HEK293 (cell line): ENCODE results near the gene SESN1.

Experiments used
- TRIM28 ChIP-seq: IDR thresholded peaks from 2 replicates; pipeline ENCODE4 v1.6.1; 2011; ENCODE audit warnings: low read length, control low read depth, borderline replicate concordance
- YY1 ChIP-seq: fragments of 450-650 bp; formaldehyde crosslinking; IDR thresholded peaks from 2 replicates; pipeline ENCODE4 v1.5.1; 2018; ENCODE audit warnings: missing biosample characterization, missing genetic modification characterization
- ZBTB21 ChIP-seq: fragments of 450-650 bp; formaldehyde crosslinking; IDR thresholded peaks from 2 replicates; pipeline ENCODE4 v1.5.1; 2017; ENCODE audit warnings: missing biosample characterization, missing genetic modification characterization
- ZNF174 ChIP-seq: fragments of 450-650 bp; formaldehyde crosslinking; IDR thresholded peaks from 2 replicates; pipeline ENCODE4 v1.5.0; 2017; ENCODE audit warnings: missing biosample characterization, mild to moderate bottlenecking, missing genetic modification characterization
- ZNF670 ChIP-seq: fragments of 450-650 bp; formaldehyde crosslinking; IDR thresholded peaks from 2 replicates; pipeline ENCODE4 v1.5.1; 2016; ENCODE audit warnings: missing biosample characterization, missing genetic modification characterization, low read depth
- ZNF777 ChIP-seq: fragments of 450-650 bp; formaldehyde crosslinking; IDR thresholded peaks from 2 replicates; pipeline ENCODE4 v1.5.1; 2017; ENCODE audit warnings: missing biosample characterization, missing genetic modification characterization, borderline replicate concordance
- TF ChIP-seq, protein P1 (sequence below): fragments of 450-650 bp; formaldehyde crosslinking; IDR thresholded peaks from 2 replicates; pipeline ENCODE4 v1.5.1; 2016; ENCODE audit warnings: missing biosample characterization, missing genetic modification characterization, low read depth

GRCh38 chr6:109125504-109125903, 30.9 kb upstream of the SESN1 start:
- TF ChIP-seq, protein P1, sequence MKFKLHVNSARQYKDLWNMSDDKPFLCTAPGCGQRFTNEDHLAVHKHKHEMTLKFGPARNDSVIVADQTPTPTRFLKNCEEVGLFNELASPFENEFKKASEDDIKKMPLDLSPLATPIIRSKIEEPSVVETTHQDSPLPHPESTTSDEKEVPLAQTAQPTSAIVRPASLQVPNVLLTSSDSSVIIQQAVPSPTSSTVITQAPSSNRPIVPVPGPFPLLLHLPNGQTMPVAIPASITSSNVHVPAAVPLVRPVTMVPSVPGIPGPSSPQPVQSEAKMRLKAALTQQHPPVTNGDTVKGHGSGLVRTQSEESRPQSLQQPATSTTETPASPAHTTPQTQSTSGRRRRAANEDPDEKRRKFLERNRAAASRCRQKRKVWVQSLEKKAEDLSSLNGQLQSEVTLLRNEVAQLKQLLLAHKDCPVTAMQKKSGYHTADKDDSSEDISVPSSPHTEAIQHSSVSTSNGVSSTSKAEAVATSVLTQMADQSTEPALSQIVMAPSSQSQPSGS (tag by site-specific recombination), result no peak
- TF ChIP-seq ZNF174 (no peak), YY1 (tag by site-specific recombination) (no peak), ZNF777 (tag by site-specific recombination) (no peak), ZNF670 (tag by site-specific recombination) (no peak), TRIM28 (no peak), ZBTB21 (no peak)
